Stimulated activated CD8-positive, alpha-beta memory T cell treated with anti-CD3 and anti-CD28 coated beads, Interleukin-7, amount 100 ng/mL, for 48 hours (primary cell): ENCODE measurements around the gene MYO5B.
"Not testable (repeated sequence)": the region's sequence is repeated elsewhere in the genome, so short reads cannot be mapped to it uniquely, and the experiment has no call there.

Experiments used
- DNase-seq, 2 donors: peaks; one replicate each; pipeline ENCODE4 v3.0.0-alpha.2; 2020; ENCODE audit warnings: low read depth in 1 of 2; ENCODE audit errors: extremely low read depth in 1 of 2

The MYO5B gene

DNA sequence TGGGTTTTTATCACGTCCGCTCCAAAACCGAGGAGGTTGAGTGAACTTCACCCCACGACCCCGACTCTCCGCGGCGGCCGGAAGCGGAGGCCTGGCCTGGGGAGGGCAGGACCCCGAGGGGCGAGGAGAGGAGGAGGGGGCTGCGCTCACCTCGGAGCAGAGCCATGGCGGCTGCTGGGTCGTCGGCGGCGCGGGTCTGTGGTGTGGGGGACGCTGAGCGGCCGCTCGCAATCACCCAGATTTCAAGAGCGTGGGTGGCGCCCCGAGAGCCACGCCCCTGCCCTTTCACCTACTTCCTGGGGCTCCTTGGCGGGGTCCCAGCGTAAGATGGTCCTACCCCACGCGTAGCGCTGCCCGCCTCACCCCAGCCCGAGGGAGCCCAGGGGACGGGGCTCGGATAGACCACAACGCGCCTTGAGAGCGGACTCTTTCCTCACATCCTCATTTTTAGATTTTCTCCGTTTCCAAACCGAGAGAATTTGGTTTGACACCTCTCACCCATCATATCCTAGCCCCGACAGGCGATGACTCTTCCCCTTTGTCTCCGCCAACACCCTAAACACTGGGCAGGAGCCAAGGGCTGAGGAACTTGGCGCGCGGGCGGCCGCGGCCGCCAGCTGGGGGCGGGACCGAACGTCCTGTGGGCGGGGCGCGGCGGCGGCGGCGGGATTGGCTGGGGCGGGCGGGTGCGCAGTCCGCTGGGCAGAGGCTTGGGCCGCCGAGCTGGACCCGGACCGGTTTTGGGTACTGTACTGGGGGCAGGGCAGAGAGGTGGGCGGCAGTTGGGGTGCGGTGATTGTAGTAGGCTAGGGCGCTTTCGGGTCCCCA lies 381.4 kb downstream of the MYO5B start, which contains the start of gene ACAA2:
Gene ACAA2 (minus strand): TSS at position 215 of the 828 bp plus-strand sequence. CDS start 49 bp downstream, at position 166.
- DNase-seq: peak; percentile 71 to 72

- no peak for DNase-seq
These were observed 382.0 kb downstream of the MYO5B start for GRCh38 chr18:49813069-49813318.

- no peak for DNase-seq
These were observed 382.5 kb downstream of the MYO5B start for GRCh38 chr18:49812286-49813068.

GRCh38 chr18:49811151-49811938 lies 383.6 kb downstream of the MYO5B start:
- DNase-seq: no peak

DNA sequence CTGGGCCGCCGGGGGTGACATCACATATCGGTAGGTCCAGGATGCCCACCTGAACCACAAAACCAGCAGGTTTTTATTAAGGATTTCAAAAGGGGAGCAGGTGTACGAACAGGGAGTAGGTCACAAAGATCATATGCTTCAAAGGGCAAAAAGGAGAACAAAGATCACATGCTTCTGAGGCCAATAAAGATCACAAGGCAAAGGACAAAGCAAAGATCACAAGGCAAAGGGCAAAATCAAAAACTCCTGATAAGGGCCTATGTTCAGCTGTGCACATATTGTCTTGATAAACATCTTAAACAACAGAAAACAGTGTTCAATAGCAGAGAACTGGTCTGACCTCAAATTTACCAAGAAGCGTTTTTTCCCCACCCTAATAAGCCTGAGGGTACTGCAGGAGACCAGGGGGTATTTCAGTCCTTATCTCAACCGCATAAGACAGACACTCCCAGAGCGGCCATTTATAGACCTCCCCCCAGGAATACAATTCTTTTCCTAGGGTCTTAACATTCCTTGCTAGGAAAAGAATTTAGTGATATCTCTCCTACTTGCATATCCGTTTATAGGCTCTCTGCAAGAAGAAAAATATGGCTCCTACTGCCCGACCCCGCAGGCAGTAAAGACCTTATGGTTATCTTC lies 386.3 kb downstream of the MYO5B start:
- not testable (repeated sequence) for DNase-seq

- DNase-seq: no peak
These were observed 390.9 kb downstream of the MYO5B start for GRCh38 chr18:49804096-49804495.

GRCh38 chr18:49802623-49803022 lies 392.3 kb downstream of the MYO5B start:
- DNase-seq: no peak

GRCh38 chr18:49800491-49800890 lies 394.5 kb downstream of the MYO5B start:
- DNase-seq: not testable (repeated sequence)

DNA sequence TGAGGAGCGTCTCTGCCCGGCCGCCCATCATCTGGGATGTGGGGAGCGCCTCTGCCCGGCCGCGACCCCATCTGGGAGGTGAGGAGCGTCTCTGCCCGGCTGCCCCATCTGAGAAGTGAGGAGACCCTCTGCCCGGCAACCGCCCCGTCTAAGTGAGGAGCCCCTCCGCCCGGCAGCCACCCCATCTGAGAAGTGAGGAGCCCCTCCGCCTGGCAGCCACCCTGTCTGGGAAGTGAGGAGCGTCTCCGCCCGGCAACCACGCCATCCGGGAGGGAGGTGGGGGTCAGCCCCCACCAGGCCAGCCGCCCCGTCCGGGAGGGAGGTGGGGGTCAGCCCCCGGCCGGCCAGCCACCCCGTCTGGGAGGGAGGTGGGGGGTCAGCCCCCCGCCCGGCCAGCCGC lies 395.1 kb downstream of the MYO5B start:
- DNase-seq: not testable (repeated sequence)

- DNase-seq: no peak
These were observed 396.9 kb downstream of the MYO5B start for GRCh38 chr18:49798001-49798400.

DNA sequence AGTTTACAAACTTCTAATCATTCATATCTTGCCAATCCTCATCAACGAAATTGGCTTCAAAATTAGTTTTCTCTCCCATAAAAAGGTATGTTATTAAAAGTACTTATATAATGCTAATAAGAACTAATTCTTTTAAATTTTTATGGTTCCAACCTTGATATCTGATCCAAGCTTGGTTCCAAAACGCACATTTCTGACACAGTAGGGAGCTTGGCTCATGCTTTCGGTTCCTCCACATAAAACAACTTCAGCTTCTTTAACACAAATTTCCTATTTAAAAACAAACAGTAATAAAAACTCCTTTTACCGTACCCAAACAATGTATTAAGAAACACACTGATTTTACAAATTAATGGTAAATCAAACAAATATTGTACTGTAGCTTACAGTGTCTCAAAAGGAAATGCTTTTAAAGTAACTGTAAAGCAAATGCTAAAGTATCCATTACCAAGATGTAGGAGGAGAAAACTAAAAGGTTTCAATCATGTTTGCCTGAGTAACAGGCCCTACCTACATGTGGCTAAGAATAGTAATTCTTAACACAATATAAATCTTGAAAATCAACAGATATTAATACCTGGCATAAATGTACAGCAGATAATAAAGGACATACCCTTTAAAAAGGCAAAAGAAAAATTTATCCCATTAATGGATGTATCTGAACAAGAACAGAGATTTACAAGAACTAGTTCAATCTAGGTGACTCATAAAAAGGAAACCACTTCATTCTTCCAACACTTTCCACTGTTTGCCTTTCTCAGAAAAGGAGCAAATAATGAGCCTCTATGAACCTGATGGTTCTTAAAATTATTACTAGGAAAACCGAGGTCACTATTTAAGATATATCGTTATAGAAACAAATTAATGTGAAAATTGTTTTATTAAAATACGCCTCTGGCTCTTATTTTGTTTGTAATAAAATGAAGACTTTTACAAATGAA lies 399.1 kb downstream of the MYO5B start:
- no peak for DNase-seq

DNA sequence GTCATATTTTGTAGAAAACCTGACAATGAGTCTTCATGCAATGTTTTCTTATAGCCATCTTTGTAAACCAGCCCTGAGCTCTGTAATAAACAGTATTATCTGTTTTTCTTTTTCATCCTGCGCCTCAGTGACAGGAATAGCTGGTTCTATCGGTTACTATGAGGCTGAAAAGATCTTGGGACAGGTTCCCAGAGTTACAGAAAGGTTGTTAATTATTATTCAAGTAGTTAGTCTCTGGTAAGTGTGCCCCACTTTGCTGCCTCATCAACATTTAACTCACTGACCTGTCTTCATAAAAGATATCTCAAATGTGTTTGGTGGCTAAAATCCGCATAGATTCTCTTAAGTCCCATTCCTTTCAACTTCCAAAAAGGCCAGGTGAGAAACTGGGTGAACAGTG lies 400.2 kb downstream of the MYO5B start:
- no peak for DNase-seq

DNA sequence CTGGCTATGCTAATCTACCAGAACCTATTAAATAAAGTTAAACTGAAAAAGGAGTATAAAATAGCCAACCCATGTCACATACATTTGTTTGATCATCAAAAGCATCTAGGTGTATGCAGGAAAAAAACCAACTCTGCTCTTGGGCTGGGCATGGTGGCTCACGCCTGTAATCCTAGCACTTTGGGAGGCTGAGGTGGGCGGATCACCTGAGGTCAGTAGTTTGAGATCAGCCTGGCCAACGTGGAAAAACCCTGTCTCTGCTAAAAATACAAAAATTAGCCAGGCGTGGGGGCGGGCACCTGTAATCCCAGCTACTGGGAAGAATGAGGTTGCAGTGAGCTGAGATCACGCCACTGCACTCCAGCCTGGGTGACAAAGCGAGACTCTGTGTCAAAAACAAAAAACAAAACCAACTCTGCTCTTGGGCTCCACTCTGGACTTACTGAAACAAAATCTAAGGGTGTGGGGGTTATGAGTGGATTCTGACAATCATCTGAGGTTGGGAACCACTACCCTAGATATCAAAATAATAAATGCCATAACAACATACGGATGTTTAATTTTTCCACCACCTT lies 405.3 kb downstream of the MYO5B start:
- peak in 1 of 2 donors; percentile 5 for DNase-seq

- no peak for DNase-seq
These were observed 406.5 kb downstream of the MYO5B start for GRCh38 chr18:49788327-49788898.

DNA sequence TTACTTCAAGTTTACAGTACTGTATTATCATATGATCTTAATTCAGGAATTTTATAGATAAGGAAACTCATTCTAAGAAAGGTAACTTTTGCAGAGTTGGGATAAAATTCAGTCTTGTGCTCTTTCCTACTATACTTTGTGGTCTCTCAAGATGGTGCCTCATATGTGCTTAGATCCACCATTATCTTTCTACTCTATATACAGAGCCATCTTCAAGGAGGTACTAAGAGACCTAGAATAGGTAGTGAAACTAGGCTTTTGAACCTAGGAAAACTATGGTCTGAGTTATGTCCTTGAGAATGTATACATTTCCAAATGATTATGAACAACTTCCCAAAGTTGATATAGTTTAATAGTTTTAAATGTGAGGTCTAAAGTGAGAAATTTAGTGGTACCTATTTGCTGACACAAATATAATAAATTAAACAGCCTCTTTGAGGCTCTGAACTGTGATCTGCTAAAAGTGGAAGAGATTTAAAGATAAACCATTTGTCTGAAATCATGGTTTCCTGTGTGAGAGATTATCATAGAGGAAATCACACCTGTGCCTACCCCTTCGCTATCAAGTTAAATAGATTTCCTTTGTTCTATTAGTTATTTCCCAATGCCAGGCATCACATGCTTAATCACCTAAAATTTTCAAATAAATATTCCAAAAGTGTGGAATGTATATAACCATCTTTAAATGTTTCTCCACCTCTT lies 408.8 kb downstream of the MYO5B start:
- DNase-seq: no peak

GRCh38 chr18:49784427-49785185 lies 410.3 kb downstream of the MYO5B start:
- no peak for DNase-seq

DNA sequence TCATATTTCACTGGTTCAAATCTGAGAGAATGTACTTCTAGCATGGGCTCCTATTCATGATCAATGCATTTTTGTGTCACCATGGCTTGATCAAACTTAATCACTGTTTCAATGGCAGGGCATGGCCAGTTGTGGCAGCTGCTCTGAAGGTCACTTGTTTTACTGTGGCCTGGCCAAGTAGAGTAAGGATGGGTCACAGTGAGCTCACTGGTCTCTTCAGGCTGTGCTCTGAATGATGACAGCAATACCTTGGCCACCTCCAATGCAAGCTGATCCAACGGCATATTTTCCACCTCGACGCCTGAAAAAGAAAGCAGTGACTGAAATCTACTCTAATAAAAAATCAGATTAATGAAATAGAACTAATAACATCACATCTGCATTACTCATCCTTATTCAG lies 411.3 kb downstream of the MYO5B start:
- not testable (repeated sequence) for DNase-seq
